AG04450 (cell line): ENCODE results near the gene KERA. TPM values are rescaled to one million over a fixed set of nuclear protein-coding genes. Genes with fewer than 3 reads are reported as not detected.

Source experiments
- CTCF ChIA-PET: fragments of 300-600, 350-600 bp; formaldehyde crosslinking; extraction: SDS; loops from one replicate; lab custom pipeline; 2022; ENCODE audit warnings: antibody characterized with exemption, inconsistent platforms; lab: Charles Lee
- POLR2A ChIA-PET: fragments of 350-600 bp; formaldehyde crosslinking; extraction: SDS; loops from one replicate; lab custom pipeline; 2021; ENCODE audit warnings: antibody characterized with exemption, inconsistent platforms; lab: Yijun Ruan, JAX
- DNase-seq: peaks from one replicate; pipeline ENCODE4 v3.0.0-alpha.2; 2011; ENCODE audit warnings: low read depth, low spot score
- H3K27ac ChIP-seq: one replicate; pipeline ENCODE4 v1.5.1; 2012; ENCODE audit warnings: low read depth, low read length, control low read depth
- H3K27me3 ChIP-seq: one replicate; pipeline ENCODE4 v1.6.0; 2012; ENCODE audit warnings: low read length; ENCODE audit not compliant: control insufficient read depth, insufficient read depth
- H3K4me3 ChIP-seq: 2 replicates; pipeline ENCODE4 v1.5.1; 2011; ENCODE audit warnings: mild to moderate bottlenecking, low read depth, low read length, control low read depth
- H3K9me3 ChIP-seq: 2 replicates; pipeline ENCODE4 v1.5.1; 2012; ENCODE audit warnings: low read length; ENCODE audit not compliant: control insufficient read depth, insufficient read depth
- CTCF ChIP-seq: IDR thresholded peaks from 2 replicates; pipeline ENCODE4 v1.5.1; 2011; ENCODE audit warnings: low read depth, low read length, control low read depth, inconsistent platforms
- polyA plus RNA-seq: library from polyadenylated mRNA; depleted of rRNA; stranded (reverse); fragments of >200 nt; gene quantifications from 2 replicates; pipeline ENCODE4 v1.2.3, GENCODE V29; 2011

KERA gene
- polyA plus RNA-seq, 1 experiment: not detected

GRCh38 chr12:91053951-91054715, 3.7 kb downstream of the KERA start:
- no peak overlapping the region for H3K27ac ChIP-seq

GRCh38 chr12:91052026-91052425, 5.8 kb downstream of the KERA start:
- H3K27ac ChIP-seq: no peak overlapping the region
- CTCF ChIA-PET: no interaction called here
- H3K27me3 ChIP-seq: no peaks in the 10 kb centered on the region
- DNase-seq: no peak
- H3K4me3 ChIP-seq: no peak overlapping the region
- no peak for TF ChIP-seq CTCF
- H3K9me3 ChIP-seq: no peaks in the 10 kb centered on the region
- POLR2A ChIA-PET: no interaction called here

More at GRCh38 chr12:91053951-91054715, 3.7 kb downstream of the KERA start:
- Histone ChIP-seq H3K9me3 (no peaks in the 10 kb centered on the region), H3K4me3 (no peak overlapping the region), H3K27me3 (no peaks in the 10 kb centered on the region)
- no peak for TF ChIP-seq CTCF
- CTCF ChIA-PET: no interaction called here
- POLR2A ChIA-PET: interaction anchor here (0.6 kb wide), 1 partner anchor 1345 kb away, joined by 3 read pairs; no protein-coding TSS in a partner anchor
- no peak for DNase-seq

GRCh38 chr12:91044586-91044985, 13.2 kb downstream of the KERA start:
- Histone ChIP-seq H3K4me3 (no peak overlapping the region), H3K27me3 (no peaks in the 10 kb centered on the region), H3K27ac (no peak overlapping the region), H3K9me3 (no peaks in the 10 kb centered on the region)
- ChIA-PET CTCF (no interaction called here), POLR2A (no interaction called here)
- no peak for DNase-seq
- no peak for TF ChIP-seq CTCF

- CTCF ChIA-PET: no interaction called here
Observed at GRCh38 chr12:91043408-91043807, 14.4 kb downstream of the KERA start.

More at GRCh38 chr12:91043408-91043807, 14.4 kb downstream of the KERA start:
- H3K9me3 ChIP-seq: no peaks in the 10 kb centered on the region
- H3K4me3 ChIP-seq: no peak overlapping the region
- no peak for DNase-seq
- H3K27me3 ChIP-seq: no peaks in the 10 kb centered on the region
- POLR2A ChIA-PET: no interaction called here
- TF ChIP-seq CTCF: no peak
- no peak overlapping the region for H3K27ac ChIP-seq
